ENCODE data around the gene EPHB1.
A peak's percentile ranks its signal among the peaks of the same experiment; 100 is the strongest.

Gene EPHB1

DNA sequence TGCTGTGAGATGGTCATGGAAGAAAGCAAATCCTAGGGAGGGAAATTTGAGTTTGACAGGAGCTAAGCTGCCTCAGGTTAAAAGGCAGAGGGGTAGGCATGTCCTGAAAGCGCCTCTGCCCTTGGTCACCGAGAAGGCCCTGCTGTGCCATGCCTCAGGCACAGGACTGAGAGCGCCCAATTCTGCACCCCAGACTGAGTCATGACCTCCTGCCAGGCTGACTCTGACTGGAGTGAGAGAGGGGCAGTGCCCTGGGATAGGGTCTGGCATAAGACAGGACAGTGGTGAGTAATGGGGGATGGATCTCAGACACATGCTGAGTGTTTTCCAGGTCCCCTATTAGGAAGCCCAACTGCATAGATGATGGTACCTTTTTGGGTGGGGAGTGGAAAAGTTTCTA is 44.4 kb downstream of the EPHB1 start:
- H3K27ac Mint-ChIP-seq: no peak overlapping the region
- H3K9me3 Mint-ChIP-seq: peaks cover 18% of the 10 kb centered on the region
- H3K36me3 Mint-ChIP-seq (ENCODE audit: low read depth): no peaks in the 10 kb centered on the region
- peaks cover 4% of the 10 kb centered on the region for H3K27me3 Mint-ChIP-seq
- H3K4me1 Mint-ChIP-seq (ENCODE audit: low read depth): no peaks in the 10 kb centered on the region
- no peak overlapping the region for H3K4me3 Mint-ChIP-seq

DNA sequence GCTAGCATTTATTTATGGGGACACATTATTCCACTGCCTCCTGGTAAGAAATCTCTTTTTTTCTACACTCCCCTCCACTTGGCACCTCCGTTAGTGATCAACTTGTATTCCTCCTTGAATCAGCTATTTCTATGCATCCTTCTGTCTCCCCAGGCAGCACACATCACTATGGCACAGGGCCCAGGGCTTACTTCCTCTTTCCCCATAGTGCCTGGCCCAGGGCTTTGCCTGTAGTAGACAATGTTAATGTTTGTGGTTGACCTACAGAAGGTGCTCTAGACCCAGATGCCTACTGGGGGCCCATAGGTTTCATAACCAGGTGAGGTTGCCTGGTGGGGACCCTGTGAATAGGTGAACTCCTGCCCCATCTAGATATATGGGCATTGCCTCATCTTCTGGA is 44.9 kb downstream of the EPHB1 start:
- H3K27me3 Mint-ChIP-seq: peaks cover 4% of the 10 kb centered on the region
- H3K27ac Mint-ChIP-seq: no peak overlapping the region
- no peak overlapping the region for H3K4me3 Mint-ChIP-seq
- H3K36me3 Mint-ChIP-seq (ENCODE audit: low read depth): no peaks in the 10 kb centered on the region
- H3K4me1 Mint-ChIP-seq (ENCODE audit: low read depth): no peaks in the 10 kb centered on the region
- peaks cover 18% of the 10 kb centered on the region for H3K9me3 Mint-ChIP-seq

DNA sequence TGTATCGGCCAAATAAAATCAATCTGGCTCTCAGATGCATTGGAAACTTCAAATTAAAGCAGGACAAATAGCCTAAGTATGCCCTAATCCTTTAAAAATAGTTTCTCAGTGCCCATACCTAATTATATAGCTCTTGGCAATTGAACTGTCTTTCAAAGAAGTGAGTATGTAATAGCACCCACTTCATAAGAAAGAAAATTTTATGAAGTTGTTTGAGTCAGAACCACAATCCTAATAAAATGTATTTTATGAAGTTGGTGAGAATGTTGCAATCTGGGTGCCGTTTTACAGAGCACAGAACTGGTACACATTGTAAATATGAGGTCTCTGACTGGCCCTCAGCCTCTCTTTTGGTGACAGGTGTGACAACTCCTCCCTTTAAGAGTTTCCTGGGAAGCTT is 45.4 kb downstream of the EPHB1 start:
- Mint-ChIP-seq H3K4me3 (no peak overlapping the region), H3K27ac (no peak overlapping the region), H3K36me3 (ENCODE audit: low read depth) (no peaks in the 10 kb centered on the region), H3K9me3 (peaks cover 18% of the 10 kb centered on the region), H3K4me1 (ENCODE audit: low read depth) (no peaks in the 10 kb centered on the region), H3K27me3 (peaks cover 4% of the 10 kb centered on the region)

DNA sequence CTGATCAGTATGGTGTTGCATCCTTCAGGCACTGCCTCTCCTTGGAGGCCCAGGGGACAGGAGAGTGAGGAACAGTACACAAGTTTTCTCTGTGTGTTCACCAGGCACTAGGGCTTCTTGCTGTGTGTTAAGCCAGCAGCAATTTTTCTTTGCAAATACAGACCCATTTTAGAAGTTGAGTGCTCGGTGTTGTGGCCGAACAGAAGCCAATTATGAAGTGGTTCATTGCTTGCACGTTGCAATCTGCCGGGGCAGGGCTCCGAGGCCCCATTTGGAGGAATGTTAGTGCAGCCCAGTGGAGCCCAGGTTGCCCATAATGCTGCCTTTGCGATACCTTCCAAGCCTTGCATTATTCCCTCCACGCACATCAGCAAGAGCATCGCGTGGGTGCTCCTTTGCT is 51.0 kb downstream of the EPHB1 start:
- peaks cover 13% of the 10 kb centered on the region for H3K9me3 Mint-ChIP-seq
- H3K4me3 Mint-ChIP-seq: no peak overlapping the region
- H3K4me1 Mint-ChIP-seq (ENCODE audit: low read depth): no peaks in the 10 kb centered on the region
- H3K27ac Mint-ChIP-seq: no peak overlapping the region
- no peaks in the 10 kb centered on the region for H3K27me3 Mint-ChIP-seq
- H3K36me3 Mint-ChIP-seq (ENCODE audit: low read depth): no peaks in the 10 kb centered on the region

DNA sequence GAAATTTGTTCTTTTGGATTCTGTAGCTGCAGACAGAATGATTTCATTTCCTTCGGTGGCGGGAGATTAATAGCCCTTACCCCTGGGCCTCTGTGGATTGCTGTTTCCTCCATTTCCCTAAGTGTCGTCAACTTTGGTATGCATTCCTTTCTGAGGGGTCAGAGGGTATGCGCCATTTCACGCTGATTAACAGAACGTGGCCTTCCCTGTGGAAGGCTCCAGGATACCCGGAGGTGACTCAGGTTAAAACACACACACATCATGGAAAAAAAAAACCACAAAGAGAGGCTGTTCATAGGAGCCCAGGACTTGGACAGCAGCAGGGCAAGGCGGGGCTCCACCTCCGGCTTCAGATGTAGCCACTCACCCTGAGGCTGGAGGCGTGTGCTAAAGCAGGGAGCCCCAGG is 51.9 kb downstream of the EPHB1 start:
- Mint-ChIP-seq H3K27me3 (no peaks in the 10 kb centered on the region), H3K4me3 (no peak overlapping the region), H3K9me3 (peaks cover 13% of the 10 kb centered on the region), H3K4me1 (ENCODE audit: low read depth) (no peaks in the 10 kb centered on the region), H3K27ac (no peak overlapping the region), H3K36me3 (ENCODE audit: low read depth) (no peaks in the 10 kb centered on the region)

DNA sequence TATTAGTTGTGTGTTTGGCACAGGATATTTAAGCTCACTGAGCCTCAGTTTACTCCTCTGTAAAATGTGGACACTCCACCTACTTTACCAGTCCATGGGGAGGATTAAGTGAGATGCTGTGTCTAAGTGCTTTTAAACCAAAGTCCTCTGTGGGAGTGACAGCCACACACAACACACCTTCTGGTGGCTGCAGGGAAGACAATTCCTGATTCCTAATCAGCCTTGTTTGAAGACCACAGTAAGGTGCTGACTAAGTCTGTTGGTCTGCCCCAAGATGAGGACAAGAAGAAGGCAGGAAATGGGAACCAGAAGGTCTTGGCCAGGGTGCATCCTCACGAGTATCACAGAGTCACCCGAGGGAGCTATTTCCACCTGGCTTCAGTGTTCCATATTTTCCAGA is 52.3 kb downstream of the EPHB1 start:
- Mint-ChIP-seq H3K27ac (no peak overlapping the region), H3K9me3 (peaks cover 13% of the 10 kb centered on the region), H3K27me3 (no peaks in the 10 kb centered on the region), H3K4me3 (no peak overlapping the region), H3K36me3 (ENCODE audit: low read depth) (no peaks in the 10 kb centered on the region), H3K4me1 (ENCODE audit: low read depth) (no peaks in the 10 kb centered on the region)

DNA sequence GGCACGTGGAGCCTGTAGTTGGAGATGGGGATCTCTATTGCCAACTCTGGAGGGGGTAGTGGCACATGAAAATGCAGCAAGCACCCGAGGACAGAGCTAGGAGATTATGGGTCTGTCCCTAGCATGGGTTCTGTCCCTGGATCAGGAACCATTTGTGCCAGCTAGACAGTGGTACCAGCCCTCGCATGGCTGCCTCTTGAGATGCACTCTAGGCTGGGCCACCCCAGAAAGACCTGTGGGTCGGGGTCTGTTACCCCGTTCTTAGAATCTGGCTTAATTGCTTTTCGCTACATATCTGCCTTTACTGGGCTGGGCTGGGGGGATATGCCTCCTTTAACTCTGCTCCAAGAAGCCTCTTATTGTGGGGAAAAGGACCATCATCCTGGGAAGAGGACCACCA is 54.5 kb downstream of the EPHB1 start:
- Mint-ChIP-seq H3K4me3 (no peak overlapping the region), H3K36me3 (ENCODE audit: low read depth) (no peaks in the 10 kb centered on the region), H3K4me1 (ENCODE audit: low read depth) (peaks cover 11% of the 10 kb centered on the region), H3K27ac (no peak overlapping the region), H3K27me3 (no peaks in the 10 kb centered on the region), H3K9me3 (no peaks in the 10 kb centered on the region)

DNA sequence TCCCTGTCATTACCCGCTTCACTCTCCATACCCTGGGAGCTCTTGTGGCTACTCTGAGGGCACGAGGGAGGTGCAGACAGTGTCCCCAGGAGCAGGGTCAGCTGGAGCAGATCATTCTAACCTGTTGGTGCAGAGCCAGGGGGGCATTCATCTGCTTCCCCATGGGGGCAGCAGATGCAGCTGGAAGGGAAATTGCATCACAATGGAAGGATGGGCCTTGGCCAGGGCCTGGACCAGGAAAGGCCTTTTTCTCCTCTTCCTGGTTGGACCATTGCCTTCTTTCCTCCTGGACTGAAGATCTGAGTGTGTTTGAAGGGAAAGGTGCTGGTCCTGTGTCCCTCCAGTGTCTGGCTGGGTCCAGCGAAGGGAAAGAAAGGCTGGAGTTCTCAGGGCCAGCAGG is 55.7 kb downstream of the EPHB1 start:
- H3K4me3 Mint-ChIP-seq: no peak overlapping the region
- H3K27me3 Mint-ChIP-seq: no peaks in the 10 kb centered on the region
- H3K4me1 Mint-ChIP-seq (ENCODE audit: low read depth): peaks cover 11% of the 10 kb centered on the region
- no peak overlapping the region for H3K27ac Mint-ChIP-seq
- no peaks in the 10 kb centered on the region for H3K36me3 Mint-ChIP-seq (ENCODE audit: low read depth)
- no peaks in the 10 kb centered on the region for H3K9me3 Mint-ChIP-seq

DNA sequence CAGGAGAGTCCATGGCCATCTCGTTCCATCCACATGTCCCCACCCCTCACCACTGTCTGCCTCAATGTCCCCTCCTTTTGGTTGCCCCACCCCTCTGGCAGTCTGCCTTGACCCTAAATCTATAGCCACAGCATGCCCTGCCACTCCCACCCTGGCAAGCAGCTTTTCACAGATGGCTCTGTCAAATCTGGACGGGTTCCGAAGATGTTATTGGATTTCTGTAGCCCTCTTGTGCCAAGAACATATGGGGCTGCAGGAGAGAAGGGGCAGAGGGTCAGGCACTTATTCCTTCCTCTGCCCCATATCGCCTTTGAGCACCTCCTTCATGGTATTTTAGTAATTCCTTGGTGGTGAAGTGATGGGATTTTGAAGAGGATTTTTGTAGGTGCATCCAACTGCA is 57.1 kb downstream of the EPHB1 start:
- Mint-ChIP-seq H3K27ac (no peak overlapping the region), H3K4me1 (ENCODE audit: low read depth) (peaks cover 11% of the 10 kb centered on the region), H3K36me3 (ENCODE audit: low read depth) (no peaks in the 10 kb centered on the region), H3K27me3 (no peaks in the 10 kb centered on the region), H3K4me3 (no peak overlapping the region), H3K9me3 (no peaks in the 10 kb centered on the region)

DNA sequence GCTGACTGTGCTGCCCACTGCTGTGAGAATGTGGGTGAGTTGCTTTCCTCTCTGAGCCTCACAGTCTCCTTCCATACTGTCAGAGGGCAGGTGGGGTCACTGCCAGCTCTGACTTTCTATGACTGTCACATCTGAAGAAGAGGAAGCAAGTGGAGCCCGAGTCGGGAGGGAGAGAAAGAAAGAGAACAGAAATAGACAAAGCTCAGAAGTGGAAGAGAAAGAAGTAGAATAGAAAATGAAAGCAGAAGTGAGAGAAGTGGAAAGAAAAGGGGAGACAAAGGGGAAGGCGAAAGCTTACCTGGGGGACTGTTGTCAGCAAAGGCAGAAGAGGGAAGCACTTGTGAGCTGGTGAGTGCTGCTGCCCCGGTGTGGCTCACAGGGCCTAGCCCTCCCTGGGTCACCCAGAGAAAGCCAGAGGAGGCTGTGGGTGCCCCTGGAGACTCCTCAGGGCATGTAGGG is 57.9 kb downstream of the EPHB1 start:
- Mint-ChIP-seq H3K27ac (peak overlapping the region; percentile 54), H3K4me1 (ENCODE audit: low read depth) (peaks cover 11% of the 10 kb centered on the region)

DNA sequence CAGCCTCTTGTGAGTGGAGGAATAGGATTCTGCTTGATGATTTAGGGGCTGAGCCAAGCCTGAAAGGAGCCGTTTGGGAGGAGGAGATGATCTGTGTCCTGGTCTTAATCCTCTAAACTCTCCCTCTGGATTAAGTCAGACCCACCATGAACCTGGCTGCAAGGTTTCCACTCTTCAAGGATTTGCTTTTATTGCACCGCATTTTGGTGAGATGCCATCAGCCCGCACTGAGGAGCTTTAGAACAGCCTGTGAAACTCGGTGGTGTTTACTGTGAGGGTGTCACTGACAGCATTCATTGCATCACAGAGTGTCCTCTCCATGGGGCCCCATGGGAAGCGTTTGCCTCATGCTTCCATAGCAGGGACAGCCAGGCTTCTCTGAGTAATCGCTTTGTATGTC is 59.2 kb downstream of the EPHB1 start:
- H3K27ac Mint-ChIP-seq: no peak overlapping the region
- no peak overlapping the region for H3K4me3 Mint-ChIP-seq
- H3K36me3 Mint-ChIP-seq (ENCODE audit: low read depth): no peaks in the 10 kb centered on the region
- no peaks in the 10 kb centered on the region for H3K9me3 Mint-ChIP-seq
- H3K27me3 Mint-ChIP-seq: peaks cover 4% of the 10 kb centered on the region
- peaks cover 11% of the 10 kb centered on the region for H3K4me1 Mint-ChIP-seq (ENCODE audit: low read depth)

More for the DNA sequence above, 57.9 kb downstream of the EPHB1 start:
- Mint-ChIP-seq H3K27me3 (no peaks in the 10 kb centered on the region), H3K4me3 (no peak overlapping the region), H3K9me3 (no peaks in the 10 kb centered on the region), H3K36me3 (ENCODE audit: low read depth) (no peaks in the 10 kb centered on the region)

DNA sequence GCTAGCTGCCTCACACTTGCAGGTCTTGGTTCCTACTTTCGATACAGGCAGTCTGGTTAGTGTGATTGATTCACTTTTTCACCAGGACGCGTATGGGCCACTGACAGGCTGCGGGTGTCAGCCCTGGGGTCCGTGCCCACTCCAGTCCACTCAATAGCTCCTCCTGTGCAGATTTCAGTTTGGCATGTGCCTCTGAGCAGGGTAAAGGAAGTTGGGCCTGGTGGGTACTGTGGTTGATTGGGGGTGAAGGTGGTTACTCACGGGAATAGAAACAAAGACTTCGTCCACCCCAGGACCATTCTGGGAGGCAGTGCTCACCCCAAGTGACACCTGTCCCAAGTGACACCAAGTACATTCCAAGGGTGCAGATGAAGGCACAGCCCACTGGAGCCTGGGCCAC is 62.3 kb downstream of the EPHB1 start:
- Mint-ChIP-seq H3K4me3 (no peak overlapping the region), H3K9me3 (no peaks in the 10 kb centered on the region), H3K27me3 (peaks cover 4% of the 10 kb centered on the region), H3K36me3 (ENCODE audit: low read depth) (no peaks in the 10 kb centered on the region), H3K4me1 (ENCODE audit: low read depth) (peaks cover 11% of the 10 kb centered on the region), H3K27ac (no peak overlapping the region)

DNA sequence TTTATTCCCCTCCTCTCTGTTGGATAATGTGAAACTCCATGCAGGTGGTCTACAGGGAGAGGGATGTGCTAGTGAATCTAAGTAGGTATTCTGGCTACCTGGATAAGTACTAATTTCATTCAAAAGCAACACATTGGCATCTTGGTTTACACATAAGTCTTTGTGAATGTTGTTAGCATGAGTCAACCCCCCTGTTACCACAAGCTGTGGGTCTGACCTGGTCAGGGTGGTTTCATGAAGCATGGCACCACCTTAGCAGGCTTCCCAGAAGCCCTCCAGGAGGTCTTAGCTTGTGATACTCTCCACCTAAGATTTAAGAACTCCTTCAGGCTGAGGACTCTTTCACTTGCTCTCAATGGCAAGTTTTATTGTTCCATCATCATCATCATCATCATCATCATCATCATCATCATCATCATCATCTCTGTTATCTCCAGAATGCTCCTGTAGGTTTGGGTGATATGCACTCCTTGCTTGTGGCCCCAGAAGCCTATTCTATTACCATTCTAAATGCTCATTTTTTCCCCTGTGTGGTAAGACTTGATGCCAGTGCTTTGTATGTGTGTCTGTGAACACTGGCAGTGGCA is 62.8 kb downstream of the EPHB1 start:
- Mint-ChIP-seq H3K4me1 (ENCODE audit: low read depth) (peaks cover 7% of the 10 kb centered on the region), H3K27ac (no peak overlapping the region), H3K9me3 (no peaks in the 10 kb centered on the region), H3K27me3 (peaks cover 4% of the 10 kb centered on the region), H3K4me3 (no peak overlapping the region), H3K36me3 (ENCODE audit: low read depth) (no peaks in the 10 kb centered on the region)

DNA sequence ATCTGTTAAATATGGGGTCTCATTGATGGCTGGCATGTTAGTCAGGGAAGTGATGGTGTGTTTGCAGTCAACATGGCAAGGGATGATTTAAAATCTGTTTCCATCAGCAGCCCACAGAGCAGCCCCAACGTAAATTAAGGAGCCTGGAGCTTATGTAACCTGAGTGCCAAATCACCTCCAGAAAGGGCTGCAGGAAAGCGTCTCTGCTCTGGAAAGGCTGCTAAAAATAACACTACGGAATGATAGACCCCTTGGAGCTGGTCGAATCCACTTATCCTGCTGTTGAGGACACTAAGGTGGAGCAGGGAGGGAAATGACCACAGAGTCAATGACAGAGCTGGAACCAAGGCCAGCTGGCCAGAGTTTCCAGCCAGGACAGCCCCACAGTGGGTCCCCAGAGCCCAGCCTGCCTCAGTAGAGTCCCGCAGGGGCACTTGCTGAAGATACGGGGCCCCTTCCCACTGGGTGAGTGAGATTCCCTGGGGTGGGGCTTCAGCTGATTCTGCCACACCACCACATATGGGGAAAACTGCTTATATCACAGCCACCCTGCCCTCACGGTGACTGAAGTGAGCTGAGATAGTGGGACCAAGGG is 63.5 kb downstream of the EPHB1 start:
- H3K4me3 Mint-ChIP-seq: no peak overlapping the region
- H3K9me3 Mint-ChIP-seq: no peaks in the 10 kb centered on the region
- H3K27ac Mint-ChIP-seq: no peak overlapping the region
- no peaks in the 10 kb centered on the region for H3K36me3 Mint-ChIP-seq (ENCODE audit: low read depth)
- no peaks in the 10 kb centered on the region for H3K4me1 Mint-ChIP-seq (ENCODE audit: low read depth)
- H3K27me3 Mint-ChIP-seq: peaks cover 4% of the 10 kb centered on the region

DNA sequence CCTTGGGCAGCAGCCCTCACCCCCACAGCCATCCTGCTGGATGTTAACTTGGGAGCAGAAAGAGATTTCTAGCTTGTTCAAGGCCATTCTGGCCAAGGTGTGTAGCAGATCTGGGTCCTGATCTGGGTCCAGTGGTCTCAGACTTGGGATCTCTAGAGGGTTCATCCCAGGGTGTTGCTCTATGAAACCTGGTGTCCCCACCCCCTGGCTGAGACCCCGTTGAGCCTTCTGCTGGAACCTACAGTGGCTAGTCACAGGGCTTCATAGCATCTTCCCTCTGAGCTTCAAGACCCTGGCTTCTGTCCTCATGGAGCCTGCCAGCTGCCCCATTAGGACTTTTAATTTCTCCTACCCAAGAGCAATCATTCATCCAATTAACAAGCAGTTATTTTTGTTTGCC is 64.3 kb downstream of the EPHB1 start:
- Mint-ChIP-seq H3K4me1 (ENCODE audit: low read depth) (no peaks in the 10 kb centered on the region), H3K9me3 (no peaks in the 10 kb centered on the region), H3K27me3 (peaks cover 4% of the 10 kb centered on the region), H3K36me3 (ENCODE audit: low read depth) (no peaks in the 10 kb centered on the region), H3K27ac (no peak overlapping the region), H3K4me3 (no peak overlapping the region)

DNA sequence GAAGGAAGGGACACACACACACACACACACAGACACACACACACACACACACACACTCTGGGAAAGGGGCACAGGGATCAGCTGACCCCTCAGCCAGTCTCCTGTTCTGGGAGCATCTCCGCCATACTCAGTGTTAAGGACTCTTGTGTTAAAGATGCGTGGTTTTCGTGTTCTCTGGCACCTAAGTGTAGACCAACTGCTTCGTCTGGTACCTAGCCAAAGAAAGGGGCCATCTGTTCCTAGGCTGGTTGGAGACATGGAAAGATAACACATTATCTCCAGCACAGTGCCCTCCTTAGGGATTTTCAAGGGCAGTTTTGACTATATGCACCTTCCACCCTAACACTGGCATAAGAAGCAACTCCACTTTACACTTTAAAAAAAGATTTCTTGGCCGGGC is 65.1 kb downstream of the EPHB1 start:
- peaks cover 4% of the 10 kb centered on the region for H3K27me3 Mint-ChIP-seq
- no peaks in the 10 kb centered on the region for H3K36me3 Mint-ChIP-seq (ENCODE audit: low read depth)
- H3K27ac Mint-ChIP-seq: no peak overlapping the region
- no peak overlapping the region for H3K4me3 Mint-ChIP-seq
- no peaks in the 10 kb centered on the region for H3K9me3 Mint-ChIP-seq
- no peaks in the 10 kb centered on the region for H3K4me1 Mint-ChIP-seq (ENCODE audit: low read depth)
